HepG2 (cell line): ENCODE measurements around the gene ANG. TPM values are rescaled to one million over a fixed set of nuclear protein-coding genes. Genes with fewer than 3 reads are reported as not detected.

Experiments
- FOXA1 ChIP-seq, 2 experiments: fragments of 450-650 bp in 1 of 2; sonication (generic) in 1 of 2; formaldehyde crosslinking in 1 of 2; IDR thresholded peaks; 2 replicates each; pipeline versions ENCODE4 v1.4.0 to v1.6.1; 2016 to 2020; ENCODE audit warnings: missing genetic modification reagents in 1 of 2
- HHEX ChIP-seq: IDR thresholded peaks from 2 replicates; pipeline ENCODE4 v1.6.1; 2016; ENCODE audit warnings: control low read depth
- SMAD1 ChIP-seq: sonication (generic); formaldehyde crosslinking; IDR thresholded peaks from 2 replicates; pipeline ENCODE4 v1.4.0; 2020; ENCODE audit warnings: missing genetic modification reagents, low read depth, mild to moderate bottlenecking, borderline replicate concordance
- ZNF451 ChIP-seq: sonication (generic); formaldehyde crosslinking; IDR thresholded peaks from 2 replicates; pipeline ENCODE4 v1.5.0; 2020; ENCODE audit warnings: mild to moderate bottlenecking, missing genetic modification reagents
- ZNF558 ChIP-seq: sonication (generic); formaldehyde crosslinking; IDR thresholded peaks from 2 replicates; pipeline ENCODE4 v1.9.0; 2022; ENCODE audit warnings: mild to moderate bottlenecking, missing genetic modification reagents, borderline replicate concordance
- ZNF790 ChIP-seq: sonication (generic); formaldehyde crosslinking; IDR thresholded peaks from 2 replicates; pipeline ENCODE4 v1.8.0; 2022; ENCODE audit warnings: missing genetic modification reagents, mild to moderate bottlenecking, borderline replicate concordance
- ZSCAN25 ChIP-seq: sonication (generic); formaldehyde crosslinking; IDR thresholded peaks from 2 replicates; pipeline ENCODE4 v1.8.0; 2022; ENCODE audit warnings: mild to moderate bottlenecking, missing genetic modification reagents
- polyA plus RNA-seq, 8 experiments: library from polyadenylated mRNA; depleted of rRNA in 3 of 8; stranded (reverse) in 7 of 8; unstranded in 1 of 8; fragments of >200 nt; fragmentation: Illumina TruSeq in 4 of 8; extraction: Trizol in 4 of 8; gene quantifications; 2 replicates each; pipeline versions ENCODE4 v1.2.1 to v1.2.3, GENCODE V29; 2011 to 2016; ENCODE audit warnings: low read depth in 4 of 8, missing spikeins in 1 of 8, mixed read lengths in 1 of 8; ENCODE audit not compliant: insufficient read depth in 1 of 8
- total RNA-seq, 5 experiments: library from RNA; depleted of rRNA; stranded (reverse); fragments of >200 nt; fragmentation: Illumina TruSeq; extraction: Trizol; gene quantifications; 2 replicates each; pipeline ENCODE4 v1.2.3, GENCODE V29; 2016; ENCODE audit warnings: low read depth in 1 of 5
- TF ChIP-seq, protein P1 (sequence below): sonication (generic); formaldehyde crosslinking; IDR thresholded peaks from 2 replicates; pipeline ENCODE4 v1.5.0; 2020; ENCODE audit warnings: mild to moderate bottlenecking, missing genetic modification reagents
- TF ChIP-seq, protein P2 (sequence below): sonication (generic); formaldehyde crosslinking; IDR thresholded peaks from 2 replicates; pipeline ENCODE4 v1.8.1; 2022; ENCODE audit warnings: low read depth, mild to moderate bottlenecking, missing genetic modification reagents
- TF ChIP-seq, protein P3 (sequence below): IDR thresholded peaks from 2 replicates; pipeline ENCODE4 v1.6.1; 2016; ENCODE audit warnings: mild to moderate bottlenecking, missing biosample characterization, missing genetic modification reagents
- TF ChIP-seq, protein P4 (sequence below): sonication (generic); formaldehyde crosslinking; conservative IDR thresholded peaks from 2 replicates; pipeline ENCODE4 v1.8.0; 2022; ENCODE audit warnings: mild to moderate bottlenecking, moderate library complexity, missing genetic modification reagents
- TF ChIP-seq, protein P5 (sequence below): sonication (generic); formaldehyde crosslinking; IDR thresholded peaks from 2 replicates; pipeline ENCODE4 v1.4.0; 2020; ENCODE audit warnings: missing genetic modification reagents

ANG gene
- total and polyA plus RNA-seq, 2 of the 13 experiments (the other 11 are each of a cell fraction or from before 2014, with no cell fraction given) = 83.6 to 401 TPM

DNA sequence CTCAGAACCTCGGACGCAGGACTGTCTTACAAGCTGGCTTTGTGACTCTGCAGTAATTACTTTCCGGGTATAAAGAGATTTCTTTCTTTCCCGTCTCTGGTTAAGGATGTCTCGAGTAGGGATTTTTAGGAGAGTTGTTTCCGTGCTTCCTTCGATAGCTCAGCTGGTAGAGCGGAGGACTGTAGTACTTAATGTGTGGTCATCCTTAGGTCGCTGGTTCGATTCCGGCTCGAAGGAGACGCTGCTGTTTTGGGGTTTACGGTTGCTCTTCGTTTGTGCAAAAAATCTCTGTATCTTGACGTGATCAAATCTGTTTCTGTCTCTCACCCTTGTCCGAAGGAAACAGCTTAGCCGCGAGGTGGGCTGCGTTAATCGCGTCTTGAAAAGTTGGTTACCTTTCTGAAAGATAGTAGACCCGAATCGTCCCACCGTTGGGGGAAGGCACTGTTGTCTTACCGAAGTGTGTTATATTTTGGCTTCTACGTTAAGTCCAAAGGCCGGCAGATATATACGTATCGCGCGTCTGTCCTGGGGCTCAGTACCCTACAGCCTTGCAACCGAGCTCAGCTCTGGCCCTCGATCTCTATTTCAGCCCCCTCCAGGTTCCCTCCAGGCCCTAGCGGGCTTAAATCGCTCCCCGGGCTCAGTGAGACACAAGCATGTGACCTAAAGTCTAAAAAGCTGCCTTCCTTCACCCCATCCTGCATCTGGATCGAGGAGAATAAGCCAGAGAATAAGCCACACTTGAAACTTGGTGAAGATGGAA, 5.3 kb upstream of the ANG start (continued):
- TF ChIP-seq, protein P1, sequence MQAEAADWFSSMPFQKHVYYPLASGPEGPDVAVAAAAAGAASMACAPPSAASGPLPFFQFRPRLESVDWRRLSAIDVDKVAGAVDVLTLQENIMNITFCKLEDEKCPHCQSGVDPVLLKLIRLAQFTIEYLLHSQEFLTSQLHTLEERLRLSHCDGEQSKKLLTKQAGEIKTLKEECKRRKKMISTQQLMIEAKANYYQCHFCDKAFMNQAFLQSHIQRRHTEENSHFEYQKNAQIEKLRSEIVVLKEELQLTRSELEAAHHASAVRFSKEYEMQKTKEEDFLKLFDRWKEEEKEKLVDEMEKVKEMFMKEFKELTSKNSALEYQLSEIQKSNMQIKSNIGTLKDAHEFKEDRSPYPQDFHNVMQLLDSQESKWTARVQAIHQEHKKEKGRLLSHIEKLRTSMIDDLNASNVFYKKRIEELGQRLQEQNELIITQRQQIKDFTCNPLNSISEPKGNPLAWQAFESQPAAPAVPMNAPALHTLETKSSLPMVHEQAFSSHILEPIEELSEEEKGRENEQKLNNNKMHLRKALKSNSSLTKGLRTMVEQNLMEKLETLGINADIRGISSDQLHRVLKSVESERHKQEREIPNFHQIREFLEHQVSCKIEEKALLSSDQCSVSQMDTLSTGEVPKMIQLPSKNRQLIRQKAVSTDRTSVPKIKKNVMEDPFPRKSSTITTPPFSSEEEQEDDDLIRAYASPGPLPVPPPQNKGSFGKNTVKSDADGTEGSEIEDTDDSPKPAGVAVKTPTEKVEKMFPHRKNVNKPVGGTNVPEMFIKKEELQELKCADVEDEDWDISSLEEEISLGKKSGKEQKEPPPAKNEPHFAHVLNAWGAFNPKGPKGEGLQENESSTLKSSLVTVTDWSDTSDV (CRISPR knock-in tag) = no peak; the same call in 1 of the 2 replicates
- TF ChIP-seq, protein P2, sequence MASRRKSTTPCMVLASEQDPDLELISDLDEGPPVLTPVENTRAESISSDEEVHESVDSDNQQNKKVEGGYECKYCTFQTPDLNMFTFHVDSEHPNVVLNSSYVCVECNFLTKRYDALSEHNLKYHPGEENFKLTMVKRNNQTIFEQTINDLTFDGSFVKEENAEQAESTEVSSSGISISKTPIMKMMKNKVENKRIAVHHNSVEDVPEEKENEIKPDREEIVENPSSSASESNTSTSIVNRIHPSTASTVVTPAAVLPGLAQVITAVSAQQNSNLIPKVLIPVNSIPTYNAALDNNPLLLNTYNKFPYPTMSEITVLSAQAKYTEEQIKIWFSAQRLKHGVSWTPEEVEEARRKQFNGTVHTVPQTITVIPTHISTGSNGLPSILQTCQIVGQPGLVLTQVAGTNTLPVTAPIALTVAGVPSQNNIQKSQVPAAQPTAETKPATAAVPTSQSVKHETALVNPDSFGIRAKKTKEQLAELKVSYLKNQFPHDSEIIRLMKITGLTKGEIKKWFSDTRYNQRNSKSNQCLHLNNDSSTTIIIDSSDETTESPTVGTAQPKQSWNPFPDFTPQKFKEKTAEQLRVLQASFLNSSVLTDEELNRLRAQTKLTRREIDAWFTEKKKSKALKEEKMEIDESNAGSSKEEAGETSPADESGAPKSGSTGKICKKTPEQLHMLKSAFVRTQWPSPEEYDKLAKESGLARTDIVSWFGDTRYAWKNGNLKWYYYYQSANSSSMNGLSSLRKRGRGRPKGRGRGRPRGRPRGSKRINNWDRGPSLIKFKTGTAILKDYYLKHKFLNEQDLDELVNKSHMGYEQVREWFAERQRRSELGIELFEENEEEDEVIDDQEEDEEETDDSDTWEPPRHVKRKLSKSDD (CRISPR knock-in tag) = 0 out of 2 replicates have a peak, but pooled peaks have one; percentile 17
- TF ChIP-seq ZNF451 (CRISPR knock-in tag) = no peak
- no peak; the same call in 1 of the 2 replicates for TF ChIP-seq ZNF558 (CRISPR knock-in tag)
- TF ChIP-seq ZNF790 (CRISPR knock-in tag) = no peak
- no peak for TF ChIP-seq HHEX (CRISPR knock-in tag)
- TF ChIP-seq, protein P3, sequence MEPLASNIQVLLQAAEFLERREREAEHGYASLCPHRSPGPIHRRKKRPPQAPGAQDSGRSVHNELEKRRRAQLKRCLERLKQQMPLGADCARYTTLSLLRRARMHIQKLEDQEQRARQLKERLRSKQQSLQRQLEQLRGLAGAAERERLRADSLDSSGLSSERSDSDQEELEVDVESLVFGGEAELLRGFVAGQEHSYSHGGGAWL (CRISPR knock-in tag) = no peak
- TF ChIP-seq FOXA1 (IDR thresholded peaks at IDR 0.05) = no peak
- no peak for TF ChIP-seq FOXA1 (CRISPR knock-in tag; IDR thresholded peaks at IDR 0.05)
- no peak for TF ChIP-seq SMAD1 (CRISPR knock-in tag)
- TF ChIP-seq, protein P4, sequence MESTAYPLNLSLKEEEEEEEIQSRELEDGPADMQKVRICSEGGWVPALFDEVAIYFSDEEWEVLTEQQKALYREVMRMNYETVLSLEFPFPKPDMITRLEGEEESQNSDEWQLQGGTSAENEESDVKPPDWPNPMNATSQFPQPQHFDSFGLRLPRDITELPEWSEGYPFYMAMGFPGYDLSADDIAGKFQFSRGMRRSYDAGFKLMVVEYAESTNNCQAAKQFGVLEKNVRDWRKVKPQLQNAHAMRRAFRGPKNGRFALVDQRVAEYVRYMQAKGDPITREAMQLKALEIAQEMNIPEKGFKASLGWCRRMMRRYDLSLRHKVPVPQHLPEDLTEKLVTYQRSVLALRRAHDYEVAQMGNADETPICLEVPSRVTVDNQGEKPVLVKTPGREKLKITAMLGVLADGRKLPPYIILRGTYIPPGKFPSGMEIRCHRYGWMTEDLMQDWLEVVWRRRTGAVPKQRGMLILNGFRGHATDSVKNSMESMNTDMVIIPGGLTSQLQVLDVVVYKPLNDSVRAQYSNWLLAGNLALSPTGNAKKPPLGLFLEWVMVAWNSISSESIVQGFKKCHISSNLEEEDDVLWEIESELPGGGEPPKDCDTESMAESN (CRISPR knock-in tag) = no peak; the same call in 1 of the 2 replicates
- TF ChIP-seq ZSCAN25 (CRISPR knock-in tag) = no peak; the same call in 1 of the 2 replicates
- TF ChIP-seq, protein P5, sequence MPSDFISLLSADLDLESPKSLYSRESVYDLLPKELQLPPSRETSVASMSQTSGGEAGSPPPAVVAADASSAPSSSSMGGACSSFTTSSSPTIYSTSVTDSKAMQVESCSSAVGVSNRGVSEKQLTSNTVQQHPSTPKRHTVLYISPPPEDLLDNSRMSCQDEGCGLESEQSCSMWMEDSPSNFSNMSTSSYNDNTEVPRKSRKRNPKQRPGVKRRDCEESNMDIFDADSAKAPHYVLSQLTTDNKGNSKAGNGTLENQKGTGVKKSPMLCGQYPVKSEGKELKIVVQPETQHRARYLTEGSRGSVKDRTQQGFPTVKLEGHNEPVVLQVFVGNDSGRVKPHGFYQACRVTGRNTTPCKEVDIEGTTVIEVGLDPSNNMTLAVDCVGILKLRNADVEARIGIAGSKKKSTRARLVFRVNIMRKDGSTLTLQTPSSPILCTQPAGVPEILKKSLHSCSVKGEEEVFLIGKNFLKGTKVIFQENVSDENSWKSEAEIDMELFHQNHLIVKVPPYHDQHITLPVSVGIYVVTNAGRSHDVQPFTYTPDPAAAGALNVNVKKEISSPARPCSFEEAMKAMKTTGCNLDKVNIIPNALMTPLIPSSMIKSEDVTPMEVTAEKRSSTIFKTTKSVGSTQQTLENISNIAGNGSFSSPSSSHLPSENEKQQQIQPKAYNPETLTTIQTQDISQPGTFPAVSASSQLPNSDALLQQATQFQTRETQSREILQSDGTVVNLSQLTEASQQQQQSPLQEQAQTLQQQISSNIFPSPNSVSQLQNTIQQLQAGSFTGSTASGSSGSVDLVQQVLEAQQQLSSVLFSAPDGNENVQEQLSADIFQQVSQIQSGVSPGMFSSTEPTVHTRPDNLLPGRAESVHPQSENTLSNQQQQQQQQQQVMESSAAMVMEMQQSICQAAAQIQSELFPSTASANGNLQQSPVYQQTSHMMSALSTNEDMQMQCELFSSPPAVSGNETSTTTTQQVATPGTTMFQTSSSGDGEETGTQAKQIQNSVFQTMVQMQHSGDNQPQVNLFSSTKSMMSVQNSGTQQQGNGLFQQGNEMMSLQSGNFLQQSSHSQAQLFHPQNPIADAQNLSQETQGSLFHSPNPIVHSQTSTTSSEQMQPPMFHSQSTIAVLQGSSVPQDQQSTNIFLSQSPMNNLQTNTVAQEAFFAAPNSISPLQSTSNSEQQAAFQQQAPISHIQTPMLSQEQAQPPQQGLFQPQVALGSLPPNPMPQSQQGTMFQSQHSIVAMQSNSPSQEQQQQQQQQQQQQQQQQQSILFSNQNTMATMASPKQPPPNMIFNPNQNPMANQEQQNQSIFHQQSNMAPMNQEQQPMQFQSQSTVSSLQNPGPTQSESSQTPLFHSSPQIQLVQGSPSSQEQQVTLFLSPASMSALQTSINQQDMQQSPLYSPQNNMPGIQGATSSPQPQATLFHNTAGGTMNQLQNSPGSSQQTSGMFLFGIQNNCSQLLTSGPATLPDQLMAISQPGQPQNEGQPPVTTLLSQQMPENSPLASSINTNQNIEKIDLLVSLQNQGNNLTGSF (CRISPR knock-in tag) = no peak; the same call in 1 of the 2 replicates
